GM21360 (cell line): Measurements from ENCODE around the gene GRAMD4.

Experiments
- ATAC-seq: cut with Tn5 transposase; IDR thresholded peaks from one replicate; pipeline ENCODE4 v1.9.1; 2021; ENCODE audit warnings: mild to moderate bottlenecking, moderate library complexity; ENCODE audit not compliant: unreplicated experiment

Gene GRAMD4

GRCh38 chr22:46666577-46667244 lies 46.5 kb downstream of the GRAMD4 start:
- no peak for ATAC-seq

- no peak for ATAC-seq
These were observed 47.0 kb downstream of the GRAMD4 start for GRCh38 chr22:46667245-46667623.

DNA sequence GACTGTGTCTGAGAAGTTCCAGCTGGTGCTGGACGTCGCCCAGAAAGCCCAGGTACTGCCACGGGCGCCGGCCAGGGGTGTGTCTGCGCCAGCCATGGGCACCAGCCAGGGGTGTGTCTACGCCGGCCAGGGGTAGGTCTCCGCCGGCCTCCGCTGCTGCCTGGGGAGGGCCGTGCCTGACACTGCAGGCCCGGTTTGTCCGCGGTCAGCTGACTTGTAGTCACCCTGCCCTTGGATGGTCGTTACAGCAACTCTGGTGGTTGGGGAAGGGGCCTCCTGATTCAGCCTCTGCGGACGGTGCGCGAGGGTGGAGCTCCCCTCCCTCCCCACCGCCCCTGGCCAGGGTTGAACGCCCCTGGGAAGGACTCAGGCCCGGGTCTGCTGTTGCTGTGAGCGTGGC lies 47.9 kb downstream of the GRAMD4 start:
- no peak for ATAC-seq

- ATAC-seq: no peak
These were observed 49.0 kb downstream of the GRAMD4 start for GRCh38 chr22:46669201-46669600.

GRCh38 chr22:46671824-46672432 lies 51.7 kb downstream of the GRAMD4 start:
- no peak for ATAC-seq

GRCh38 chr22:46672731-46673130 lies 52.5 kb downstream of the GRAMD4 start:
- ATAC-seq: no peak

GRCh38 chr22:46673205-46673604 lies 53.0 kb downstream of the GRAMD4 start:
- no peak for ATAC-seq

DNA sequence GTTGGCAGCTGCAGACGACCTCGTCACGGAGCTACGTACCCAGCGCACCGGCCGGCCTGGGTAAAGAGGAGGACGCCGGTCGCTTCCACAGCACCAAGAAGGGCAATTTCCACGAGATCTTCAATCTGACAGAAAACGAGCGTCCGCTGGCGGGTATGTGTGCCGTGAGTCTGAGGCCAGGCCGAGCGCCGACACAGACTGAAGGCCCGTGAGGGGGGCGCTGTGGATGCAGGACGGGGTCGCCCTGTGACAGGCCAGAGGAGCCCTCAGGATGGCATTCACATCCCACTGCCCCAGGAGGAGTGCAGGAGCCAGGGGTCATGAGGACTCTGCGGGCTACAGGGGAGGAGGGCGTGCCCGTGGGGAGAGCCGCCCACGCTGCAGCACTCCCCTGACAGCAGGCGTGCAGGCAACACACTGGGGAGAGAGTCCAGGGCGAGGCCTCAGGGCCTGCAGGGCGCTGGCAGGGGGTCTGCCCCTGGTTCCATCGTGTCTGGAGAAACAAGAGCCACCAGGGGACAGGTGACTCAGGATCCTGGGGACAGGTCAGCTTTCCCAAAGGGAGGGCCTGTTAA lies 53.6 kb downstream of the GRAMD4 start:
- ATAC-seq: no peak

DNA sequence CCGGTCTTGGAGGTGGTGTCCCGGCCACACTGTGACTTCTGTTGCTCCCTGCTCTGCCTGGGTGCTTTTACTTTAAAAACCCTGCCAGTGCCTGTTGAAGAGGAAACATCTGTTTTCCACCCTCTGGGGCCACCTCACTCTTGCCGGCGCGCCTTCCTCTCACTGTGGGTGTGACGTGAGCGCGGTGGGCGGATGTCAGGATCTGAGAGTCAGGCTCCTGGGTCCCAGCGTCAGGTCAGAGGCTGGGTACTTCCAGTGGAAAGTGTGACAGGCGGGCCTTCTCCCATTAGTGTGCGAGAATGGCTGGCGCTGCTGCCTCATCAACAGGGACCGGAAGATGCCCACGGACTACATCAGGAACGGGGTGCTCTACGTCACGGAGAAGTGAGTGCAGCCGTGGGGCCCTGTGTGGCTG lies 54.2 kb downstream of the GRAMD4 start:
- no peak for ATAC-seq

DNA sequence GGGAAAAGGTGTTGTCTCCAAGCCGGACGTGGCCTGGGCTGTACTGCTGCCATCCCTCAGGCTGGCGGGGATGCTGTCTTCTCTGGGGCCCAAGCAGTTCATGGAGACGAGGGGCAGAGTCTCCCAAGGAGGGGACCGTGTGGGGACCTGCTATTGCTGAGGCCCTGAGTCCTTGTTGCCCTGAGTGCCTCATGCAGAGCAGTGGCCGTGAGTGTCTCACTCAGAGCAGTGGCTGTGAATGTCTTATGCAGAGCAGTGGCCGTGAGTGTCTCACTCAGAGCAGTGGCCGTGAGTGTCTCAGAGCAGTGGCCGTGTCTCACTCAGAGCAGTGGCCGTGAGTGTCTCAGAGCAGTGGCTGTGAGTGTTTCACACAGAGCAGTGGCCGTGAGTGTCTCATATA lies 54.7 kb downstream of the GRAMD4 start:
- no peak for ATAC-seq

DNA sequence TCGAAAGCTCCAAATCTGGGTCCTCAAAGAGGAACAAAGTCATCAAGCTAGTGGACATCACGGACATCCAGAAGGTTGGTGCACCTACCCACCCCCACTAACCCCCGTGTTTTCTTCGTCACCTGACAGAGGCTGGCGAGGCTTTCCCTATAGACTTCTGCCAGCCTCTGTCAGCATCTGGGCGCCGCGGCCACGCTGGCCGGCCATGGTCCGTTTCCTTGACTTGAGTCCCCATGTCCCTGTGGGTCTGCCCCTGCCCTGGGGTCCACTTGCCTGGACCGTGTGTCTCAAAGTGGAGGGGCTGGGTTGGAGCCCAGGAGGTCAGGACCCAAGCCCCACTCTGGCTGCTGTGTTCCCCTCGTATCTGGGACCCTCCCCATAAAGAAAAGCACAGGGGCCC lies 55.3 kb downstream of the GRAMD4 start:
- ATAC-seq: no peak

- no peak for ATAC-seq
These were observed 55.8 kb downstream of the GRAMD4 start for GRCh38 chr22:46675938-46676337.

DNA sequence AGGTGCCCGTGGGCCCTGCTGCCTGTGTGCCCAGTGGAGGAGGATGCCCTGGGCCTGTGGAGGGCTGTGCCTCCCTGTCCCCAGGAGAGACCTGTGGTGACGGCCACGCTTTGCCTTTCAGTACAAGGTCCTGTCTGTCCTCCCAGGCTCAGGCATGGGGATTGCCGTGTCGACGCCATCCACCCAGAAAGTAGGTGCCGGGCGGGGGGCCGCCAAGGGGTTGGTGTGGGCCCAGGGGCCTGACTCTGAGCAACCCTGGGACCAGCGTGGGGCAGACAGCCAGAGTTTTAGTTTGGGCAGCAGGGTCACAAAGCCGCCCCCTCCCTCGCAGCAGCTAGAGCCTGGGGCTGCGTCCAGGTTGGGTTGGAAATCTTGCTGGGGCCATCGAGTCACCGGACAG lies 56.3 kb downstream of the GRAMD4 start:
- ATAC-seq: no peak

- ATAC-seq: no peak
These were observed 56.7 kb downstream of the GRAMD4 start for GRCh38 chr22:46676881-46677280.

- no peak for ATAC-seq
These were observed 57.3 kb downstream of the GRAMD4 start for GRCh38 chr22:46677323-46678002.

- ATAC-seq: no peak
These were observed 57.9 kb downstream of the GRAMD4 start for GRCh38 chr22:46678003-46678657.

DNA sequence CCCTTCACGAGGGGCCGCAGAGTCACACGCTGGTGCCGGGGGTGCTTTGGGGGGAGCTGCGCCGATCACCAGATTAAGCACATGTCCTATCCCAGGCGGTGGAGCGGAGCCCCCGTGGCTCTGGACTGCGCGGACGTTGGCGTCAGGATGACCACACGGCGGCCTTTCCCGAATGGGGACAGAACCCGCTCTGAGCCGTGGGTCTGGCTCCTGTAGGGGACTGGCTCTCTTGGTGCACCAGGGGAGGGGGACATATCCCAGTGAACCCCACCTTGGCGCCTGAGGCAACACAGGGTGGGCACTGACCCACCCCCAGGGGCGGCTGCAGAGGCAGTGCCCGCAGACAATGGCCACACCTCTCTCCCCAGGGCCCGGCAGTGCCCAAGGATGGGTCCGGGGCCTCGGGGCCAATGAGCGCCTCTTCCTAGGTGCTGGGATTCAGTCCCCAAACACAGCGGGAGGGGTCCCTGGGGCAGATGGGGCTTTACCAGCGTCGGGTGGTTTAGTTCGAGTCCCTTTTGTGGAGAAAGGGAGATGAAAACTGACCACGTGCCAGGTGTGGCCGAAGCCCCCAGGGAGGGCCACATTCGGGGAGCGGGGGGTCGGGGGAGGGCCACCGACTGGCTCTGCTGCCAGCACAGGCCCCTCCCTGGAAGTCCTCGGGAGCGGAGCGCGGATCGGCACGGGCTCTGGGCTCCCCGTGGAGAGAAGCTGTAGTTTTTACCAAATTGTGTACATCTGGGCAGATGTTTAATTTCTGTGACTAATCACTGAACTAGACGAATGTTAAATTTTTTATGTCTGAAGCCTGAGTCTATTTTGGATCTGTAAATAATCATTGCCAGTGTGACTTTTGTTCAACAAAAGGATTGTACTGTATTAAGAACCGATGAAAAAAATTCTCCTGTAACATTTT lies 58.9 kb downstream of the GRAMD4 start:
- no peak for ATAC-seq

- ATAC-seq: no peak
These were observed 59.6 kb downstream of the GRAMD4 start for GRCh38 chr22:46679706-46680269.

- ATAC-seq: no peak
These were observed 60.8 kb downstream of the GRAMD4 start for GRCh38 chr22:46681010-46681409.
